Peyer's patch (tissue), 4 donors: ENCODE data around the gene NATD1. TPM values are rescaled to one million over a fixed set of nuclear protein-coding genes. Genes with fewer than 3 reads are reported as not detected.

Experiments used
- DNase-seq, 3 donors: peaks; one replicate each; pipeline ENCODE4 v3.0.0-alpha.2; 2017 to 2019
- H3K27ac ChIP-seq, 4 donors: fragments of 200-600 bp; sonication (generic); one replicate each; pipeline ENCODE4 v1.5.1; 2016 to 2019
- H3K27me3 ChIP-seq, 2 donors: fragments of 200-600 bp; sonication (generic); one replicate each; pipeline ENCODE4 v1.5.1; 2019
- H3K36me3 ChIP-seq, 3 donors: fragments of 200-600 bp; sonication (generic); one replicate each; pipeline ENCODE4 v1.5.1; 2016 to 2019
- H3K4me1 ChIP-seq, 4 donors: fragments of 200-600 bp; sonication (generic); one replicate each; pipeline ENCODE4 v1.5.1; 2016 to 2019
- H3K4me3 ChIP-seq, 4 donors: fragments of 200-600 bp; sonication (generic); 1 replicate in 3 of 4; 2 replicates in 1 of 4; pipeline ENCODE4 v1.5.1; 2016 to 2019; ENCODE audit warnings: mild to moderate bottlenecking in 1 of 4
- H3K9me3 ChIP-seq, 4 donors: fragments of 200-600 bp; sonication (generic); one replicate each; pipeline ENCODE4 v1.5.1; 2016 to 2019; ENCODE audit warnings: mild to moderate bottlenecking in 1 of 4
- CTCF ChIP-seq, 6 experiments: fragments of 450-650 bp in 4 of 6; fragments of 200-600 bp in 2 of 6; sonication (generic) in 1 of 6; IDR thresholded peaks; one replicate each; pipeline ENCODE4 v1.5.1; 2017 to 2019; ENCODE audit warnings: antibody characterized with exemption in 6 of 6, mild to moderate bottlenecking in 3 of 6, moderate library complexity in 1 of 6
- POLR2A ChIP-seq, 2 donors: fragments of 450-650 bp; IDR thresholded peaks; one replicate each; pipeline ENCODE4 v1.5.1; 2017; ENCODE audit warnings: antibody characterized with exemption in 2 of 2, mild to moderate bottlenecking in 2 of 2, moderate library complexity in 2 of 2
- total RNA-seq, 4 donors: library from RNA; depleted of rRNA; stranded (reverse); fragments of >200 nt; gene quantifications; one replicate each; pipeline ENCODE4 v1.1.0, GENCODE V29; 2016

The NATD1 gene
- total RNA-seq, 4 donors from 2014 or later = 5.0 to 11.4 (median 10.1) TPM

DNA sequence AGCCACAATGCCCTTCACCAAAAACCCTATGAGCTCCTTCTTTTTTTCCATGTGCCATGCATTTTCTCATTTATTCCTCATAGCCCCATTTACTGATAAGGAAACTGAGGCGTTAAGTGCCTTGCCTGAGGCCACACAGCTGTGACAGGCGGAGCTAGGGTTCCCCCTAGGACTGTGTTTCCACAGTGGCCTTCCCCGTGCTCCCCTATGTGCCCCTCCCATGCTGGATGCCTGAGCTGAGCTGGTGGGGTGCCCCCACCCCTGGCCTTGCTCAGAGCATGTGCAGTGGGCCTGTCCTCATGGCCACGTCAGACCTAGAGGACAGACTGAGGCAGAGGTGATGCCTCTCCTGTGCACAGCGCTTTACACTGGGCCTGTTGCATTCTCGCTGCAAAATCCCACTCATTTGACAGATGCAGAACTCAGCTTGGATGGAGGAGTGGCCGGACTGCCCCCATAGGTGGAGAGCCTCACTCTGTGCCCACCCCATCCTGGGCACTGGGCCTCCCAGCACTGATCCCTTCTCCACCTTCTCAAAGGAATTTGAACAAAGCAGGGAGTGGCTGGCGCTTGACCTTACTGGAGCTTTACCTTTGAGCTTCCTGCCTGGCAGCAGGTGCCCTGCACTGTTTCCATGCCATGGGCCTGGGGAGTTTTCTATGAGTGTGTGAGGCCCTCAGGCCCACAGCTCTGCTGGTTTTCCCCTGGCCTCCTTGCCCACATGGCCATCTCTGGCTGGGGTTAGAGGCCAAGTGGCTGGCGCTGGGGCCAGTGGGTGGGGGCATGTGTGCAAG, 33.9 kb upstream of the NATD1 start:
- peak in 2 of 3 donors; percentile 80 to 83 for DNase-seq
- Histone ChIP-seq H3K4me1 (peaks cover 0 to 48% (median 28%) of the 10 kb centered on the region in 4 donors), H3K27me3 (no peaks in the 10 kb centered on the region), H3K36me3 (peaks cover 0 to 9% (median 0%) of the 10 kb centered on the region in 3 donors), H3K4me3 (peak overlapping the region; percentile 68 to 95 (median 88)), H3K27ac (peak overlapping the region; percentile 90 to 98 (median 96)), H3K9me3 (no peaks in the 10 kb centered on the region)
- TF ChIP-seq CTCF (IDR thresholded peaks at IDR 0.05) = no peak
- TF ChIP-seq POLR2A (IDR thresholded peaks at IDR 0.05) = peak; percentile 29 to 34

DNA sequence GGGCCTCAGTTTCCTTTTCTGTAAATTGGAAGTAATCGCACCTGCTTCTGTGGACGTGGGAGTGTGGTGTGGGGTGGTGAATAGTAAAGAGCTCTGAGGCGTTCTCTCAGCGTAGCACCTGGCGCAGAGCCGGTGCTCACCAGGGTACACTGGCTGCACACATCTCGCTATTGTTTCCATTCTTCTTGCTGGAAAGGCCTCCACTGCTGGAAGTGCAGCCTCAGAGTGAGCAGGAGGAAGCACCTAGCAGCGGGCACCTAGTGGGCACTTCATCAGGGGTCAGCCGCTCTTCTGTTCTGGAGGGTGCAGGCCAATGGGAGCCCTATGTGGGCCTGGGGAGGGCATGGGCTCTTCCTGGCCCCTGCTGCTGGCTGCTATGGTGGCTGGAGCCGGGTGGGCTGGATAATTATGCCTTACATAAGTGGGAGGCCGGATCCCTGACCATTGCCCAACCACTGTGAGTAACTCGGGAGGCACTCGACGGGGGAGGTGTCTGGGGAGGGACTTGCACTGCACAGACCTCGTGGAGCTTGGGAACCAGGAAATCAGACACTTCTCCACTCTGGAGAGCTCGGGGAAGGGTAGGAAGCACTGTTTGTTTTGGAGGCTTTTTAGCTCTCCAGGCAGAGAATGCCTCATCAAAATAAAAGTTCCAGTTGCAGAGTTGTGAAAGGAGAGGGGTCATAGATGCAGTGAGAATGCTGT, 33.0 kb upstream of the NATD1 start:
- Histone ChIP-seq H3K27ac (peak overlapping the region; percentile 90 to 98 (median 96)), H3K27me3 (no peaks in the 10 kb centered on the region), H3K4me1 (peaks cover 0 to 48% (median 28%) of the 10 kb centered on the region in 4 donors), H3K4me3 (peak overlapping the region; percentile 68 to 95 (median 88)), H3K9me3 (no peaks in the 10 kb centered on the region), H3K36me3 (no peaks in the 10 kb centered on the region)
- DNase-seq = peak; percentile 59 to 93 (median 87)
- TF ChIP-seq CTCF (IDR thresholded peaks at IDR 0.05) (peak in 1 of 6 experiments; percentile 16), POLR2A (IDR thresholded peaks at IDR 0.05) (peak; percentile 62 to 88)

GRCh38 chr17:21285164-21286065, 32.2 kb upstream of the NATD1 start:
- H3K9me3 ChIP-seq = no peaks in the 10 kb centered on the region
- peaks cover 0 to 45% (median 28%) of the 10 kb centered on the region in 4 donors for H3K4me1 ChIP-seq
- no peak for TF ChIP-seq POLR2A (IDR thresholded peaks at IDR 0.05)
- no peak for TF ChIP-seq CTCF (IDR thresholded peaks at IDR 0.05)
- DNase-seq = peak in 2 of 3 donors; percentile 28 to 65
- no peaks in the 10 kb centered on the region for H3K36me3 ChIP-seq
- H3K4me3 ChIP-seq = peak overlapping the region; percentile 68 to 95 (median 88)
- H3K27ac ChIP-seq = peak overlapping the region; percentile 90 to 98 (median 96)
- no peaks in the 10 kb centered on the region for H3K27me3 ChIP-seq

DNA sequence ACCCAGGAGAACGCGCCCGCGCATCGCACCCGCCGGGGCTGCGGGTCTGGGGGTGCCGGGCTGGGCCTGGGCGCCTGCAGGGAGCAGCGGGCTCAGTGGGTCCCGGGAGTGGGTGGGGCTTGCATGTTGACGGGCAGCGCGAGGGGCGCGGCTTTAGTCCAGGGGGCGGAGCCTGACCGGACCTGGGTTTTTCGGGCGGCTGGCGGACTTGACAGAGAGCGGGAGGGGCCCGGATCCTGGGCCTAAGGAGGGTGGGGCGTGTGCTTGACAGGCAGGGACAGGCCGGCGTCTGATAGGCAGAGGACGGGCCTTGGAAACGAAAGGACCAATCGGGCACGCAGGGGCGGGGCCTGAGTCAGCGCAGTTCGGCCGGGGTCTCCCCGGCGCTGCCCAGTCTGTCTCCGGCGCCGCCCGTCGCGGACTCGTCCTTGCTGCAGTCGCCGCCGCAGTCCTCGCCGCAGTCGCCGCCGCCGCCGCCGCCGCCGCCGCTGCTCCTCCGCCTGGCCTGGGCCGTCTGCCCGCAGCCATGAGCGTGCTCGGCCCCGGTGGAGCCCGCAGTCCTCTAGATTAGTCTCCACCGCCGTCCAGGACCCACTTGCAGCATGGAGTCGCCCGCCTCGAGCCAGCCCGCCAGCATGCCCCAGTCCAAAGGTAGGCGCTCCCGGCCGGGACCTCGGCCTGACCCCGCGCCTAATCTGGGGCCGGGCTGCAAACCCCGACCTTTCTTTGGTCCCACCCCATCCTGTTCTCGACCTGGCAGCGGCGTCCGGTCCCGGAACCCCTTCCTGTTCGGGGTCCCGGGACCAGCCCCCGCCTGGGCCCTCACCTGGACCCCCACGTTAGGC, 31.3 kb upstream of the NATD1 start, which contains the start of gene MAP2K3:
Gene MAP2K3 (plus strand): TSS at position 393 of the 845 bp plus-strand sequence. CDS start 210 bp downstream, at position 603.
- H3K4me3 ChIP-seq = peak within 1 kb of the TSS; percentile 68 to 95 (median 88)
- TF ChIP-seq CTCF (IDR thresholded peaks at IDR 0.05) (no peak), POLR2A (IDR thresholded peaks at IDR 0.05) (peak; percentile 86 to 96)
- no peaks in the 10 kb centered on the region for H3K9me3 ChIP-seq
- DNase-seq = peak; percentile 100
- no peaks in the 10 kb centered on the region for H3K27me3 ChIP-seq
- H3K36me3 ChIP-seq = no peaks in the 10 kb centered on the region
- peaks cover 0 to 37% (median 27%) of the 10 kb centered on the region in 4 donors for H3K4me1 ChIP-seq
- H3K27ac ChIP-seq = peak within 1 kb of the TSS; percentile 90 to 98 (median 96)
